NOMO-1 treated with DMSO at 0.1 percent for 48 hours (cell line): Measurements from ENCODE around the gene COX4I1.

Experiments
- DNase-seq: peaks from one replicate; lab custom pipeline; 2025; ENCODE audit not compliant: unreplicated experiment; lab: John Stamatoyannopoulos, UW

The COX4I1 gene

DNA sequence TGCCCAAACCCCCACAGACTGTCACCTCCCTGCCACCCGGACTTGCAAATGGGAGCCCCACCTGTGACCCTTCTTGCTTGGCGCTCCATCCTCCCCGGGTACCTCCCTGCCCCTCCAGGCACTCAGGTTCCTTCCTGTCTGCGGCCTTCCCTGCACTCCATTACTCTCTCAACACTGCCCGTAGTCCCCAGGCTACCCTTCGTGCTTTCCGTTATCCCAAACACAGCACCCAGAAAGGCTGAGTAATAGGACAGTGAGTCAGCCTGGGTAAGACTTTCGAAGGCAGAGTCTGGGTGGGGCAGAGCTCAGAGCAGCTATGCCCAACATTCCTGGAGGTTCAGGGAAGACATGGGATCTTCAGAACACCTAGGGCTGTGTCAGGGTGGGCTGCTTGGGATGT, 32.0 kb upstream of the COX4I1 start:
- no peak for DNase-seq

- no peak for DNase-seq
Measured at GRCh38 chr16:85768199-85768598, 31.3 kb upstream of the COX4I1 start.

GRCh38 chr16:85770741-85771140, 28.8 kb upstream of the COX4I1 start:
- no peak for DNase-seq

DNA sequence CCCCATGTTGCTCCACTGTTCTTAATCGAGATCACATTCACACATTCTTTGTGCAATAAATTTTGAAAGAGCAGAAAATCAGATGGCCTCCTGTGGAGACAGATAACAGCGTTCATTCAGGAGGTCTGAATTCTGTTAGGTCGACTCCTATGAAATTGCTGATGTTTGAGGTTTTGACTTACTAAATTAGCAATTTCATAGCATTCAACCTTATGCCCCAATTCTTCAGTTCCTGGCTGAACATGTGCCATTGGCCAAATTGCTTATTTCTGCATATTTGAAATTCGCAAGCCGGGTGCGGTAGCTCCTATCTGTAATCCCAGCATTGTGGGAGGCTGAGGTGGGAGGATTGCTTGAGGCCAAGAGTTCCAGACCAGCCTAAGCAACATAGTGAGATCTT, 26.5 kb upstream of the COX4I1 start:
- no peak for DNase-seq

DNA sequence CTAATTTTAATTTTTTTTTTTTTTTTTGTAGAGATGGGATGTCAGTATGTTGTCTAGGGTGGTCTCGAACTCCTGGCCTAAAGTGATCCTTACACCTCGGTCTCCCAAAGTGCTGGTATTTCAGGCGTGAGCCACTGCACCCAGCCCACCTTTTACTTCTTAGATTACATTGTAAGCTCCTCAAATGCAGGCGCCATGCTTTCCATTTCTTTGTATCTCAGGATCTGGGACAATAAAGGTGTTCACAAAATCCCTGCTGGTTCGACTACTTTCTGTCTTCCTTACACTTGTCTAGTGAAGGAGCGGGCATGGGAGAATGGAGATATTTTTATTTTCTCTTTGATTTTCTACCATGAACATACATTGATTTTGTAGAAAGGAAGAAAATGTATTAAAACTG, 25.4 kb upstream of the COX4I1 start:
- DNase-seq = no peak

DNA sequence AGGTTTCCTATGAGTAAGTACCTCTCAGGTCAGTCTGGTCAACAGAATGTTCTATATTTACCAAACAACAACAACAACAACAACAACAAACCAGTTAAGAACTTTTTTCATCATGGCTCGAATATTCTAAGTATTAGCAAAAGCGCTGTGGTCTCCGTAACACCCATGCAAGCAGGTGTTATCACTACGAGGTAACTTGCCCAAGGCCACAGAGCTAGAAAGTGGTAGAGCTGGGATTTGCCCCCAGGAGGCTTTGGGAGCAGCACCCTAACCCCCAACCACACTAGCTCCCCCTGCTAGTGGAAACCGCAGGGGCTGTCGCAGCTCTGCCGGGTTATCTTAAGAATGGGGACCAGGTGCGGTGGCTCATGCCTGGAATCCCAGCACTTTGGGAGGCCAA, 24.7 kb upstream of the COX4I1 start:
- DNase-seq = no peak

DNA sequence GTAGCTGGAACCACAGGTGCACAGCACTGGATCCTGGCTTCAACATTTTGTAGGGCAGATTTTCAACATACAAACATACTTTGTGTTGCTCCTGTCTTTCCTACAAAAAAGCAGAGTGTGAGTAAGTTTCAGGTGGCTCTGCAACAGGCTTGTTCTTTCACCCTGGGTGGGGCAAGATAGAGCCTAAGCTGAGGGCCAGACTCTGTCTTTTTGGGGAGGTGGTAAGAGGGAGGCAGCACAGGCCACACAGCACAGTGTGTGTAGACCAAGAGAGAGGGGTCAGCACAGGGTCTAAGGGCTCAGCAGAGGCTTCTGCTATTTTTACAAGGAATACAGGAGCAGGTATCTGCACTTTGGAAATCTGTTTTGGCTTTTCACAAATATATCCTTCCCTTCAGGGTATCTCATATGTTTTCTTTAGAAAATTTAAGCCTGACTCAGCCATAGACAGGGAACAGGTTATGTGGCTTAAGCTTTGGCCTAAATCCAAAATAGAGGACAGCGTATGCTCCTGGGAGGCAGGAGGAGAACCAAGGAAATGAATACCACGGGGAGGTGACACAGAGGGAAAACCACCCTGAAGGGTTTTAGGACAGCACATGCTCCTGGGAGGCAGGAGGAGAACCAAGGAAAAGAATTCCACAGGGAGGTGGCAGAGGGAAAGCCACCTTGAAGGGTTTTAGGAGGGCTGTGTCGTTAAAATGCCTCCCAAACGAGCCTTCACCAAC, 21.7 kb upstream of the COX4I1 start:
- no peak for DNase-seq

- DNase-seq = no peak
Measured at GRCh38 chr16:85778873-85779272, 20.6 kb upstream of the COX4I1 start.

GRCh38 chr16:85780281-85780680, 19.2 kb upstream of the COX4I1 start:
- DNase-seq = no peak

GRCh38 chr16:85781156-85781555, 18.3 kb upstream of the COX4I1 start:
- no peak for DNase-seq

- DNase-seq = no peak
Measured at GRCh38 chr16:85781695-85782370, 17.7 kb upstream of the COX4I1 start.

DNA sequence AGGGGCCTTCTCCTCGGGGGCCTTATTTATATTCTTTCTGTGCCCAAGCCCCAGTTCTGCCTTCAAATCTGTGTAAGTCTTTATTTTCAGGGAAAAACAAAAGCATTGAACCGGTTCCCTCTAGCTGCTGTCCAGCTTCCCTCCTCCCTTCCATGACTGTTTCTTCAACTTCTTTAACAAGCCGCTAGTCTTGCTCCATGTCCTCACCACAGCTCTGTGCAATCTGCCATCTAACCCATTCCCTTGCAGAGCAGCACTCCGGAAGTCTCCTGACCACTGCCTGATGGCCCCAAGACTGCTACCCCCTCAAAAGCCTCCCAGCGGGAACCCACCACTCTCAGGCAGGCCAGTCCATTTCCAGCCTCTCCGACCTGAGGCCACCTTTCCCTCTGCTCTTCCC, 17.0 kb upstream of the COX4I1 start:
- peak; percentile 30 for DNase-seq

DNA sequence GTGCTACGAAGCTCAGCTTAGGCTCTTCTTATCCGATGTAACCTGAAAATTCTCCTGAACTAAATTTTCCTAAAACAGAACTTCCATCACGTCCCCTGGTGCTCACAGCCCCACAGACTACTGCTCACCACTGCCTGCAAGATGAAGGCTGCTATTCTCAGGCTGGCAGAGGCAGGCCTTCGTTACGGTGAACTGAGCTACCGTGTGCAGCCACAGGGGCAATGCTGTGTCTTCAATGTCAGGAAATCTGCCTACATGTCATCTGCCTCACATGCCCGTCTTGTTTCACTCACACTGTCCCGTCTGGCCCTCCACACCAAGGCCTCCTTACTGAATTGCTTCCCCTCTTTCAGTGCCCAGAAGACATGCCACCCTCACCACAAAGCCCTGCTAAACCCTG, 16.1 kb upstream of the COX4I1 start:
- no peak for DNase-seq

DNA sequence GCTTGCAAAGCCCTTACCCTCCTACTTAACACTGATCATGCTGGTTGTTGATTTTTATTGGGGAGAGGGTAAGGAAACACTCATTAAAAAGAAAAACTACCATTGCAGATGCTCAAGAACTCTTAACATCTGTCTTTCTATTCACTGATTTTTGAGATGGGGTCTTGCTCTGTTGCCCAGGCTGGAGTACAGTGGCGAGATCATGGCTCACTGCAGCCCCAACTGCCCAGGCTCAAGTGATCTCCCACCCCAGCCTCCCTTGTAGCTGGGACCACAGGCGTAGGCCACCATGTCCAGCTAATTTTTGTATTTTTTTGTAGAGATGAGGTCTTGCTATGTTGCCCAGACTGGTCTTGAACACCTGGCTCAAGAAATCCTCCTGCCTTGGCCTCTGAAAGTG, 14.7 kb upstream of the COX4I1 start:
- no peak for DNase-seq

- DNase-seq = no peak
Measured at GRCh38 chr16:85785927-85786326, 13.6 kb upstream of the COX4I1 start.

DNA sequence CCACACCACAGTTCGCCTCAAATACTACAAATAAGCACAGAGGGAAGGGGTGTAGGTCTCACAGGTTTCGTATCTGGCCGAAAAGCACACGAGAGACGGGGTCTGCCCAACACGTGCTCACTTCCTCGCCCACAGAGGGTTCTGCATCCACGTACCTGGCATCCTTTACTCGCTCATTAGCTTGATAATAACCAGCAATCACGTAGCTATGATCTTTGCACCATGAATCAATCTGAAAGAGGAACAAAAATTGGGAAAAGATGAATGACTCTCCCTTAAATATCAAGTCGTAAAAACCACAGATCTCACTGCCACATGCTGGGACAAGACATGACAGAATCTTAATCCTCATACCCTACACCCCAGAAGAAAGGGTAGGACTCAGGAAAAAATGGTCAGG, 10.7 kb upstream of the COX4I1 start:
- DNase-seq = no peak

DNA sequence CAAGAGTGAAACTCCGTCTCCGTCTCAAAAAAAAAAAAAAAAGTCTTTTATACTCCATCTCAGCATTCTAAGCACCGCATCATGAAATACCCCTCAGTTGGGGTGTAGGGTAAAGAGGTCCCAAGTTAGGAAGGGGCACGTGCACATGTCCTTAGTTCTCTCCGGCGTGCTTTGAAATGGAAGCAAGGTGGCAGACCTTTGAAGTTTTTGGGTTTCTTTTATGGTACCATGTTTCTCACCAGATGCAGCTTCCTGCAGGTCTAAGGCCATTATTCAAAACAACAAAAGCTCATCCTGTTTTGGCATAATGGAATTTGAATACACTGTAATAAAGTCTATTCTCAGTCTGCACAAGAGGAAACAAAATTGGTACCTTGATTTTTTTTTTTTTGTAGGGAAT, 9.7 kb upstream of the COX4I1 start:
- no peak for DNase-seq

- DNase-seq = no peak
Measured at GRCh38 chr16:85793662-85794298, 5.7 kb upstream of the COX4I1 start.

DNA sequence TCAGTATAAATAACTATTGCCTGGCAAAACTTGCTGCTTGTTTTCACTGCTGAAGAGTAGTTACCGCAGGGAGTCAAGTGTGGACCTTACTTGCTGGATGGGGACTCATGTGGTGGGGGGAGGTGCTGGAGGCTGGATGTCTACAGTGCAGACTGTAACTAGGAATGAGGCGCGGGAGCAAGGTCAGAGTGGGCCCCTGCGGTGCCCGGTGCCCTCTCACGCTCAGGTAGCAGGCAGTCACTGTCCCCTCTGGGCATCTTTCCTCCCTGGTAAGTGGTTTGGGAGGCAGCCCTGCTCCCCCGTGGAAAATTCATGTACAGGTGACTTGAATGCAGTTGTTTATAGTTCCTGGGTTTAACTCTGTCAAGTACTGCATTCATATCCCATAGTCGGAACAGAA, 4.8 kb upstream of the COX4I1 start:
- DNase-seq = no peak

DNA sequence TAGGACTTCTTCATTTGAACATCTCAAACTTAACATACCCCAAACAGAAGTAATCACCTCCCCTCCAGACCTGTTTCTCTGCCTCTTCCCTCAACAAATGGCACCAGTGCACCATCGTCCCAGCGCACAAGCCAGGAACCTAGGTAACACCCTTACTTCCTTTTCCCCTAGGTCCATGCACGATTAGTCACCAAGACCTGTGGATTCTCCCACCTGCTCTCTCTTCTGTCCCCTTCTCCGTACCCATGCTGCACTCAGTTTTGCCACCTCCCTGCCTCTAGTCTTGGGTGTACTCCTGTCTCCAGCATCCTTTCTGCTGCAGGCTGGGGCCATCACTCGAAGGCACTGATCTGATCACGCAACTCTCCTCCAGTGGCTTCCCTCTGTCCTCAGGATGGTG, 3.3 kb upstream of the COX4I1 start:
- no peak for DNase-seq

- no peak for DNase-seq
Measured at GRCh38 chr16:85796599-85796998, 2.9 kb upstream of the COX4I1 start.

GRCh38 chr16:85798283-85798776, 1.2 kb upstream of the COX4I1 start:
- DNase-seq = no peak
